SK-N-SH treated with all-trans-retinoic acid at 6 μM for 48 hours (cell line): ENCODE measurements around the gene TARS1.

Source experiments
- ARNTL ChIP-seq: fragments of 450-650 bp; formaldehyde crosslinking; IDR thresholded peaks from 2 replicates; pipeline ENCODE4 v1.5.0; 2020; ENCODE audit warnings: low read depth, mild to moderate bottlenecking, moderate library complexity, borderline replicate concordance
- BACH2 ChIP-seq: fragments of 250-450 bp; sonication (Bioruptor Pico); IDR thresholded peaks from 2 replicates; pipeline ENCODE4 v1.9.0; 2021; ENCODE audit warnings: mild to moderate bottlenecking, borderline replicate concordance
- OSR1 ChIP-seq: fragments of 250-450 bp; sonication (Bioruptor Pico); IDR thresholded peaks from 2 replicates; pipeline ENCODE4 v1.8.0; 2022; ENCODE audit warnings: moderate library complexity, mild to moderate bottlenecking, inconsistent platforms
- PATZ1 ChIP-seq: fragments of 250-450 bp; sonication (Bioruptor Pico); IDR thresholded peaks from 2 replicates; pipeline ENCODE4 v1.8.0; 2020; ENCODE audit warnings: mild to moderate bottlenecking, moderate library complexity, borderline replicate concordance
- SNAI2 ChIP-seq: fragments of 250-450 bp; sonication (Bioruptor Pico); IDR thresholded peaks from 2 replicates; pipeline ENCODE4 v1.5.0; 2020; ENCODE audit warnings: mild to moderate bottlenecking, moderate library complexity
- TCF4 ChIP-seq: fragments of 250-450 bp; sonication (Bioruptor Pico); IDR thresholded peaks from 2 replicates; pipeline ENCODE4 v1.8.0; 2021; ENCODE audit warnings: mild to moderate bottlenecking, moderate library complexity, borderline replicate concordance
- ZC3H10 ChIP-seq: fragments of 250-450 bp; sonication (Bioruptor Pico); IDR thresholded peaks from 2 replicates; pipeline ENCODE4 v1.5.1; 2021; ENCODE audit warnings: mild to moderate bottlenecking, moderate library complexity
- ZFP3 ChIP-seq: fragments of 250-450 bp; sonication (Bioruptor Pico); IDR thresholded peaks from 2 replicates; pipeline ENCODE4 v1.5.0; 2020; ENCODE audit warnings: mild to moderate bottlenecking, moderate library complexity
- ZFP30 ChIP-seq: fragments of 450-650 bp; formaldehyde crosslinking; IDR thresholded peaks from 2 replicates; pipeline ENCODE4 v1.5.0; 2022; ENCODE audit warnings: mild to moderate bottlenecking, moderate library complexity
- TF ChIP-seq, protein P1 (sequence below): fragments of 250-450 bp; sonication (Bioruptor Pico); IDR thresholded peaks from 2 replicates; pipeline ENCODE4 v1.5.1; 2020; ENCODE audit warnings: low read depth, mild to moderate bottlenecking, moderate library complexity

DNA sequence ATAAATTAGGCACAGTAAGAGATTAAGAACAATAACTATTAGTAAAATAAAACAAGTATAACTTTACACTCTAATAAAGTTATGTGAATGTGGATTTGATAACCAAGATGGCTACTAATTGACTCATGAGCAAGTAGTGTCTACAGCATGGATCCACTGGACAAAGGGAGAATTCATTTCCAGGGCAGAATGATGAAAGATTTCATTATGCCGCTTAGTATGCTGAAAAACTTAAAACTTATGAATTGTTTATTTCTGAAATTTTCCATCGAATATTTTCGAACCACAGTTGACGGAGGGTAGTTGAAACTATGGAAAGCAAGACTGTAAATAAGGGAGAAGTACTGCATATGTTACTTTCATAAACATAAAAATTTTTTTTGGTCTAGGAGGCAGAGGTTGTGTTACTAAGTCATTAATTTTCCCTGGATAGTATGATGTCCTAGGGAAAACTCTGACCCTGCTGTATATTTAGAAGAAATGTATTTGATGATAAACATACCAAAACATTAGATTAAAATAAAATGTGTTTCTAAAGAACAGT is 24.9 kb upstream of the TARS1 start:
- TF ChIP-seq PATZ1 (no peak), ZFP30 (CRISPR knock-in tag) (no peak), TCF4 (CRISPR knock-in tag) (no peak), BACH2 (CRISPR knock-in tag) (no peak), ZC3H10 (CRISPR knock-in tag) (no peak), ZFP3 (no peak), OSR1 (CRISPR knock-in tag) (no peak), ARNTL (CRISPR knock-in tag) (no peak), SNAI2 (CRISPR knock-in tag) (no peak)
- TF ChIP-seq, protein P1, sequence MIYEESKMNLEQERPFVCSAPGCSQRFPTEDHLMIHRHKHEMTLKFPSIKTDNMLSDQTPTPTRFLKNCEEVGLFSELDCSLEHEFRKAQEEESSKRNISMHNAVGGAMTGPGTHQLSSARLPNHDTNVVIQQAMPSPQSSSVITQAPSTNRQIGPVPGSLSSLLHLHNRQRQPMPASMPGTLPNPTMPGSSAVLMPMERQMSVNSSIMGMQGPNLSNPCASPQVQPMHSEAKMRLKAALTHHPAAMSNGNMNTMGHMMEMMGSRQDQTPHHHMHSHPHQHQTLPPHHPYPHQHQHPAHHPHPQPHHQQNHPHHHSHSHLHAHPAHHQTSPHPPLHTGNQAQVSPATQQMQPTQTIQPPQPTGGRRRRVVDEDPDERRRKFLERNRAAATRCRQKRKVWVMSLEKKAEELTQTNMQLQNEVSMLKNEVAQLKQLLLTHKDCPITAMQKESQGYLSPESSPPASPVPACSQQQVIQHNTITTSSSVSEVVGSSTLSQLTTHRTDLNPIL (CRISPR knock-in tag): no peak
